Fibroblast of mammary gland (primary cell): ENCODE measurements around the gene MYF6.

Source experiments
- DNase-seq: peaks from one replicate; pipeline ENCODE4 v3.0.0-alpha.2; 2010; ENCODE audit warnings: low read depth
- H3K4me3 ChIP-seq: 2 replicates; pipeline ENCODE4 v1.5.1; 2011; ENCODE audit warnings: low read depth, mild to moderate bottlenecking, low read length, moderate library complexity; ENCODE audit not compliant: control insufficient read depth
- TF ChIP-seq, protein P1 (sequence below): conservative IDR thresholded peaks from 2 replicates; pipeline ENCODE4 v1.5.1; 2011; ENCODE audit warnings: low read depth, low read length, inconsistent platforms; ENCODE audit not compliant: control insufficient read depth, insufficient read depth

MYF6 gene

DNA sequence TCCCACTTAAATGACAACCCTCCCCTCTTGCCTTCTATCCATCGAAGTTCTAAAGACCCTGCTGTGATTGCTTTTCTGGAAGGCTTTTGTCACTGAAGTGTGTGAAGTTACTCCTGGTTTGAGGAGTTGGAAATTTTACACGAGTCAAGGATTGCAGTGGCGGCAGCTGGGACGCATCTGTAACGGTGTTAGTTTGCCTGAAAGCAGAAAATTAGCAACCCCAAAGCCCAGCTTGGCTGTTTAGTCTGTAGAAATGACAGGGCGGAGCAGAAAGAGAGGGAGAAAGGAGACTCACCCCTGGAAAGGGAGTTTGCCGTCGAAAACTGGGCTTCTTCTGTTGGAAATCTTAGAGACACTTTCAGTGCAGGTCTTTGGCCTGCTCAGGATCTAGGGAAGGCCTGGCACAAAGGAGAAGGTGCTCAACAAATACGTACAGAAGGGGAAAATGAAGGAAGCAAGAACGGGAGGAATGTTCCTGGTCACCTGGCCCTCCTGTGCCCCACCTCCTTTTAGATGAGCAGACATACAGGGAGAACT, 8.3 kb downstream of the MYF6 start:
- no peak for DNase-seq
- TF ChIP-seq, protein P1, sequence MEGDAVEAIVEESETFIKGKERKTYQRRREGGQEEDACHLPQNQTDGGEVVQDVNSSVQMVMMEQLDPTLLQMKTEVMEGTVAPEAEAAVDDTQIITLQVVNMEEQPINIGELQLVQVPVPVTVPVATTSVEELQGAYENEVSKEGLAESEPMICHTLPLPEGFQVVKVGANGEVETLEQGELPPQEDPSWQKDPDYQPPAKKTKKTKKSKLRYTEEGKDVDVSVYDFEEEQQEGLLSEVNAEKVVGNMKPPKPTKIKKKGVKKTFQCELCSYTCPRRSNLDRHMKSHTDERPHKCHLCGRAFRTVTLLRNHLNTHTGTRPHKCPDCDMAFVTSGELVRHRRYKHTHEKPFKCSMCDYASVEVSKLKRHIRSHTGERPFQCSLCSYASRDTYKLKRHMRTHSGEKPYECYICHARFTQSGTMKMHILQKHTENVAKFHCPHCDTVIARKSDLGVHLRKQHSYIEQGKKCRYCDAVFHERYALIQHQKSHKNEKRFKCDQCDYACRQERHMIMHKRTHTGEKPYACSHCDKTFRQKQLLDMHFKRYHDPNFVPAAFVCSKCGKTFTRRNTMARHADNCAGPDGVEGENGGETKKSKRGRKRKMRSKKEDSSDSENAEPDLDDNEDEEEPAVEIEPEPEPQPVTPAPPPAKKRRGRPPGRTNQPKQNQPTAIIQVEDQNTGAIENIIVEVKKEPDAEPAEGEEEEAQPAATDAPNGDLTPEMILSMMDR: no peak
- no peak overlapping the region for H3K4me3 ChIP-seq

DNA sequence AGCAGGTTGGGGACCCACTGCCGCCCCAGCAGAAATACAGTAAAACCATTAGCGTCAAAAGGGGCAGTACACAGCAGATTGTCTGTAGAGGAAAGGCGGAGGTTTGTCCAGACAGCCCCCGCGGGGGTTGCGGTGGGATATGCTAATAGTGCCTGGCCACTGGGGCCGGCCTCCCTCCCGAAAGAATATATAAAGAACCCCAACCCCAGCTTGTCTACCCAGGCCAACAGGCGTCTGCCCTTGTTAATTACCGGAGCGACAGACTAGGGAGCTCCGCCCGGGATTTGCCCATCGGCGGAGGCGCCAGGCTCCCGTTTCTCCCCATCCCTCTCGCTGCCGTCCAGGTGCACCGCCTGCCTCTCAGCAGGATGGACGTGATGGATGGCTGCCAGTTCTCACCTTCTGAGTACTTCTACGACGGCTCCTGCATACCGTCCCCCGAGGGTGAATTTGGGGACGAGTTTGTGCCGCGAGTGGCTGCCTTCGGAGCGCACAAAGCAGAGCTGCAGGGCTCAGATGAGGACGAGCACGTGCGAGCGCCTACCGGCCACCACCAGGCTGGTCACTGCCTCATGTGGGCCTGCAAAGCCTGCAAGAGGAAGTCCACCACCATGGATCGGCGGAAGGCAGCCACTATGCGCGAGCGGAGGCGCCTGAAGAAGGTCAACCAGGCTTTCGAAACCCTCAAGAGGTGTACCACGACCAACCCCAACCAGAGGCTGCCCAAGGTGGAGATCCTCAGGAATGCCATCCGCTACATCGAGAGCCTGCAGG, 9.4 kb downstream of the MYF6 start, which contains the start of gene MYF5:
TSS of gene MYF5 (plus strand) at position 217 of the 774 bp plus-strand sequence. CDS start at position 369, 152 bp downstream.
- no peak within 1 kb of the TSS for H3K4me3 ChIP-seq
- TF ChIP-seq, protein P1: no peak
- DNase-seq: no peak

DNA sequence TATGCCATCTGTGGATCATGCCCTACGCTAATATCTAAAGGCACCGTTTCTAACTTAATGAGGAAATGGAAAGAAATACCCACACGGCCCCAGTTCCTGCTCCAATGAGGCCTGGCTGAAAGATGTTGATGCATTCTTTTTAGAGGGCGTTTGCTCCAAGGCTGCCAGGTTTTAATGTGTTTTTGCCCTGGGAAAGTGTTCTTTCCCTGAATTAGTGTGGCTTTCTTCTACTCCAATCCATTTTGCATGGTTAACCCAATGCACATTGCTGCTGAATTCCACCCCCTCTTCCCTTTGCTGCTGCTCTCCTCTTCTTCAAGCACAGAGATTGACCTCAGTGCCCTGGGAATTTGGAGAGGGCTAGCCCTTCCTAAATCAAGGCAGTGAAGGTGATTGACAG, 10.4 kb downstream of the MYF6 start:
- TF ChIP-seq, protein P1: no peak
- no peak overlapping the region for H3K4me3 ChIP-seq
- no peak for DNase-seq

DNA sequence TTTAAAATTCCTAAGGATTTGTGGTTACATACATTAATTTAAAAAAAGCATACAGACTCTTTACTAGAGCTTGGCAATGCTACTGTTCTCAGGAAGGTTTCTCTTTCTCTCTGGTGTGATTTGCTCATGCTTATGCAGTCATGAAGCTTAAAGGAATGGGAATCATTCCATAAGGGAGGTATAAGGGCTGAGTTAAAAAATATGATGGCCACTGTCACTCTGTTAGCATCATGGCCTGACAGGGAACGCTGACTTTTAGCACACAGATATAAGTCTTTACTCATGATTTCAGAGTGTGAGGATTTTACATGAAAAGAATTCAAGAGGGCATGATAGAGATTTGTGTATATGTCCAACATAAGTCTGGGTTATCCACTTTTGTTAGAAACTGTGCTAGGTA, 13.1 kb downstream of the MYF6 start:
- TF ChIP-seq, protein P1: no peak
- no peak overlapping the region for H3K4me3 ChIP-seq
- no peak for DNase-seq

DNA sequence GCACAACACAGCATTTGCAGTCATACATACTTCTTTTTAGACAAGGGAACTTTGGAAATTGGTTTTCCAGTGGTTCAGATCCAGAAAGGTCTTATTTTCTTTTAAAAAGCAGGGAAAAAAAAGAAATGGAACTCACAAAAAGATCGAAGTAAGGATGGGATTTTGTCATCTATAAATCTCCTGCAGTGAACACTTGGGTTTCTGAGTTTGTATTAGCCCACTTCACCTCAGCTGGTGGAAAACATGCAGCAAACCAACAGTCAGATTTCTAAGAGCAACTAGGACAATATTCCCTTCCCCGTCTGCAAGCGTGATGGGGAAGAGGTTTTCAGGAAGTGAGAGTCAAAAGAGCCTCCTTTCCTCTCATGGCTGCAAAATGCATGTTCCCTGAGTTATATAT, 13.9 kb downstream of the MYF6 start:
- TF ChIP-seq, protein P1: no peak
- no peak for DNase-seq
- H3K4me3 ChIP-seq: no peak overlapping the region

- TF ChIP-seq, protein P1: no peak
- peak; percentile 13 for DNase-seq
- no peak overlapping the region for H3K4me3 ChIP-seq
These were observed 38.5 kb downstream of the MYF6 start for GRCh38 chr12:80745851-80746505.
